ENCODE measurements around the gene ACOT2. TPM values are rescaled to one million over a fixed set of nuclear protein-coding genes. Genes with fewer than 3 reads are reported as not detected.

Gene ACOT2
- 22.7 TPM for total RNA-seq

GRCh38 chr14:73569185-73569958, at the start of gene ACOT2:
ACOT2 (plus strand) TSS chr14:73569213; CDS start chr14:73569241, 28 bp downstream.

GRCh38 chr14:73591690-73592449, 22.9 kb downstream of the ACOT2 start, which contains the start of gene ACOT4:
ACOT4 (plus strand) TSS chr14:73591873; CDS start chr14:73591960, 87 bp downstream.

GRCh38 chr14:73612339-73613045, 43.5 kb downstream of the ACOT2 start, which contains the start of gene ACOT6:
ACOT6 (plus strand) TSS chr14:73612517; CDS start chr14:73612572, 55 bp downstream.

Other genes with a start within 250 kb of the ACOT2 start
- gene NUMB, start 110.7 kb upstream of the ACOT2 start, total RNA-seq = 63.6 TPM
- gene RIOX1, start 78.3 kb upstream of the ACOT2 start, total RNA-seq = 19.5 TPM
- gene ACOT1, start 32.1 kb upstream of the ACOT2 start, total RNA-seq = 6.7 TPM
- gene HEATR4, start 10.3 kb upstream of the ACOT2 start, total RNA-seq = 0.38 TPM
- 0.44 TPM for gene ACOT4, start 22.7 kb downstream of the ACOT2 start, total RNA-seq
- gene ACOT6, start 43.3 kb downstream of the ACOT2 start, total RNA-seq = not detected
- gene DNAL1, start 75.8 kb downstream of the ACOT2 start, total RNA-seq = 32.0 TPM
- gene PNMA1, start 145.2 kb downstream of the ACOT2 start, total RNA-seq = 83.5 TPM

All from camera-type eye (tissue), 1 donor.